HL-60 (cell line): ENCODE data around the gene OR52E4.

Source experiments
- TF ChIP-seq, protein P1 (sequence below): IDR thresholded peaks from 2 replicates; pipeline ENCODE4 v1.6.1; 2012; ENCODE audit warnings: low read depth; ENCODE audit not compliant: insufficient replicate concordance
- TF ChIP-seq, protein P2 (sequence below): IDR thresholded peaks from one replicate; pipeline ENCODE4 v1.5.1; 2011; ENCODE audit warnings: low read length, control low read depth, inconsistent platforms; ENCODE audit not compliant: insufficient read depth

DNA sequence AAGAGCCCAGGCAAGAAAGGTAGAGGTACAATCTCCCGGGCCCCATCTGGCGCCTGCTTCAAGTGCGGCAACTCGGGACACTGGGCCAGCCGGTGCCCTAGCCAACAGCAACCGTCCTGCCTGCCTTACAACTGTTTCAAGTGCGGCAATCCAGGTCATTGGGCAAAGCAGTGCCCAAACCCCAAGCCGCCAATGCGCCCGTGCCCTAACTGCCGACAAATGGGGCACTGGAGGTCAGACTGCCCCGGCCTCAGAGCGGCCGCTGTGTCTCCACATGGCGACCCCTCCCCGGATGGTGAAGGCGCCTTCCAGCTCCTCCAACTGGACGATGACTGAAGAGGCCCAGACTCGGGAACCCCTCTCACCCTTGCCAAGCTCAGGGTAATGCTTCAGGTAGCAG, 50.2 kb downstream of the OR52E4 start:
- TF ChIP-seq, protein P1, sequence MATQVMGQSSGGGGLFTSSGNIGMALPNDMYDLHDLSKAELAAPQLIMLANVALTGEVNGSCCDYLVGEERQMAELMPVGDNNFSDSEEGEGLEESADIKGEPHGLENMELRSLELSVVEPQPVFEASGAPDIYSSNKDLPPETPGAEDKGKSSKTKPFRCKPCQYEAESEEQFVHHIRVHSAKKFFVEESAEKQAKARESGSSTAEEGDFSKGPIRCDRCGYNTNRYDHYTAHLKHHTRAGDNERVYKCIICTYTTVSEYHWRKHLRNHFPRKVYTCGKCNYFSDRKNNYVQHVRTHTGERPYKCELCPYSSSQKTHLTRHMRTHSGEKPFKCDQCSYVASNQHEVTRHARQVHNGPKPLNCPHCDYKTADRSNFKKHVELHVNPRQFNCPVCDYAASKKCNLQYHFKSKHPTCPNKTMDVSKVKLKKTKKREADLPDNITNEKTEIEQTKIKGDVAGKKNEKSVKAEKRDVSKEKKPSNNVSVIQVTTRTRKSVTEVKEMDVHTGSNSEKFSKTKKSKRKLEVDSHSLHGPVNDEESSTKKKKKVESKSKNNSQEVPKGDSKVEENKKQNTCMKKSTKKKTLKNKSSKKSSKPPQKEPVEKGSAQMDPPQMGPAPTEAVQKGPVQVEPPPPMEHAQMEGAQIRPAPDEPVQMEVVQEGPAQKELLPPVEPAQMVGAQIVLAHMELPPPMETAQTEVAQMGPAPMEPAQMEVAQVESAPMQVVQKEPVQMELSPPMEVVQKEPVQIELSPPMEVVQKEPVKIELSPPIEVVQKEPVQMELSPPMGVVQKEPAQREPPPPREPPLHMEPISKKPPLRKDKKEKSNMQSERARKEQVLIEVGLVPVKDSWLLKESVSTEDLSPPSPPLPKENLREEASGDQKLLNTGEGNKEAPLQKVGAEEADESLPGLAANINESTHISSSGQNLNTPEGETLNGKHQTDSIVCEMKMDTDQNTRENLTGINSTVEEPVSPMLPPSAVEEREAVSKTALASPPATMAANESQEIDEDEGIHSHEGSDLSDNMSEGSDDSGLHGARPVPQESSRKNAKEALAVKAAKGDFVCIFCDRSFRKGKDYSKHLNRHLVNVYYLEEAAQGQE, result no peak
- TF ChIP-seq, protein P2, sequence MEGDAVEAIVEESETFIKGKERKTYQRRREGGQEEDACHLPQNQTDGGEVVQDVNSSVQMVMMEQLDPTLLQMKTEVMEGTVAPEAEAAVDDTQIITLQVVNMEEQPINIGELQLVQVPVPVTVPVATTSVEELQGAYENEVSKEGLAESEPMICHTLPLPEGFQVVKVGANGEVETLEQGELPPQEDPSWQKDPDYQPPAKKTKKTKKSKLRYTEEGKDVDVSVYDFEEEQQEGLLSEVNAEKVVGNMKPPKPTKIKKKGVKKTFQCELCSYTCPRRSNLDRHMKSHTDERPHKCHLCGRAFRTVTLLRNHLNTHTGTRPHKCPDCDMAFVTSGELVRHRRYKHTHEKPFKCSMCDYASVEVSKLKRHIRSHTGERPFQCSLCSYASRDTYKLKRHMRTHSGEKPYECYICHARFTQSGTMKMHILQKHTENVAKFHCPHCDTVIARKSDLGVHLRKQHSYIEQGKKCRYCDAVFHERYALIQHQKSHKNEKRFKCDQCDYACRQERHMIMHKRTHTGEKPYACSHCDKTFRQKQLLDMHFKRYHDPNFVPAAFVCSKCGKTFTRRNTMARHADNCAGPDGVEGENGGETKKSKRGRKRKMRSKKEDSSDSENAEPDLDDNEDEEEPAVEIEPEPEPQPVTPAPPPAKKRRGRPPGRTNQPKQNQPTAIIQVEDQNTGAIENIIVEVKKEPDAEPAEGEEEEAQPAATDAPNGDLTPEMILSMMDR, result no peak
